ENCODE results near the gene PLA2G15. TPM values are rescaled to one million over a fixed set of nuclear protein-coding genes. Genes with fewer than 3 reads are reported as not detected.

Gene PLA2G15
- total and polyA plus RNA-seq, 2 donors = 12.7 to 14.1 TPM

GRCh38 chr16:68227850-68228553 lies 17.2 kb upstream of the PLA2G15 start:
- DNase-seq (ENCODE audit: extremely low spot score) = no peak
- H3K4me1 ChIP-seq (ENCODE audit: insufficient read depth) = no peaks in the 10 kb centered on the region

GRCh38 chr16:68228652-68229051 lies 16.5 kb upstream of the PLA2G15 start:
- Histone ChIP-seq H3K36me3 (ENCODE audit: insufficient read depth) (peaks cover 4% of the 10 kb centered on the region), H3K4me3 (ENCODE audit: low read depth, low read length) (no peak overlapping the region), H3K4me1 (ENCODE audit: insufficient read depth) (no peaks in the 10 kb centered on the region), H3K27ac (ENCODE audit: low read depth) (no peak overlapping the region)
- 73% methylated on average over 3 of the region's 3 CpGs for WGBS
- DNase-seq (ENCODE audit: extremely low spot score) = no peak

More at GRCh38 chr16:68227850-68228553, 17.2 kb upstream of the PLA2G15 start:
- H3K36me3 ChIP-seq (ENCODE audit: insufficient read depth) = peaks cover 4% of the 10 kb centered on the region
- 86% methylated on average over 2 of the region's 2 CpGs for WGBS
- H3K27ac ChIP-seq (ENCODE audit: low read depth) = no peak overlapping the region
- no peak overlapping the region for H3K4me3 ChIP-seq (ENCODE audit: low read depth, low read length)

DNA sequence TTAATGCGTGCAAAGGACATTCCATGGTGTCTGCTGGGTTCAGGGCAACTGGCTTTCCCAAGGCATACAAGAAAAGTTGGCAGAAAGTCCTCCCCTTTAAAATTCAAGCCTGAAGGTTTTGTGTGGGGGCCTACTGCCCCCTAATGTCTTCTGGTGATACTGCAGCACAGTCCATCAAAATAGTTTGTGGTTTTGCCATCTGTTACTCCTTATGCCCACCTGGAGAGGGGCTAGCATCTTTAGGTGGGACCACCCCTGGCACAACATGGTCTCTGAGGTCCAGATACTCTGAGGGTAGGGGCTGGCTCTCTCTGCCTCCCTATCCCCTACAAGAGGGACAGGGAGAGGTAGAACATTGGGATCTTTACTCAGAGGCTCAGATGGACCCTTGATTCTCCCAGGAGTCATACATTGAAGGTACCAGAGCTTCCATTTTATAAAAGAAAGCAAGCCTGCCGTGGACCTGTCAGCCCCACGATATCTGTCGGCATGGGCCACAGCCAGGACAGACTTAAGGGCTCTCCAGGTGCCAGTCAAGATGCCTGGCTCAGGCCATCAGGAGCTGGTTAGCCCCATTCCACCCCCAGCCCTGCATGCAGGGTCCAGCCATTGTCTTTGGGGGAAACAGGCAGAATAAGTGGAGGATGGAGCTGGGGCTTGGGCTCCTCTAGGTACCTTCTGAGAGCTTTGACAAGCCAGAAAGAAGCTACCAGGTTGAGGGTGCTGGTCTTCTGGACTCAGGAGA lies 15.6 kb upstream of the PLA2G15 start:
- no peak overlapping the region for H3K4me3 ChIP-seq (ENCODE audit: low read depth, low read length)
- WGBS = 66% methylated on average over 4 of the region's 4 CpGs
- H3K4me1 ChIP-seq (ENCODE audit: insufficient read depth) = no peaks in the 10 kb centered on the region
- no peak overlapping the region for H3K27ac ChIP-seq (ENCODE audit: low read depth)
- DNase-seq (ENCODE audit: extremely low spot score) = no peak
- H3K36me3 ChIP-seq (ENCODE audit: insufficient read depth) = peaks cover 4% of the 10 kb centered on the region

GRCh38 chr16:68230176-68230571 lies 15.0 kb upstream of the PLA2G15 start:
- DNase-seq (ENCODE audit: extremely low spot score) = no peak
- H3K4me3 ChIP-seq (ENCODE audit: low read depth, low read length) = no peak overlapping the region
- H3K27ac ChIP-seq (ENCODE audit: low read depth) = no peak overlapping the region
- peaks cover 4% of the 10 kb centered on the region for H3K36me3 ChIP-seq (ENCODE audit: insufficient read depth)
- 96% methylated on average over 9 of the region's 9 CpGs for WGBS
- no peaks in the 10 kb centered on the region for H3K4me1 ChIP-seq (ENCODE audit: insufficient read depth)

DNA sequence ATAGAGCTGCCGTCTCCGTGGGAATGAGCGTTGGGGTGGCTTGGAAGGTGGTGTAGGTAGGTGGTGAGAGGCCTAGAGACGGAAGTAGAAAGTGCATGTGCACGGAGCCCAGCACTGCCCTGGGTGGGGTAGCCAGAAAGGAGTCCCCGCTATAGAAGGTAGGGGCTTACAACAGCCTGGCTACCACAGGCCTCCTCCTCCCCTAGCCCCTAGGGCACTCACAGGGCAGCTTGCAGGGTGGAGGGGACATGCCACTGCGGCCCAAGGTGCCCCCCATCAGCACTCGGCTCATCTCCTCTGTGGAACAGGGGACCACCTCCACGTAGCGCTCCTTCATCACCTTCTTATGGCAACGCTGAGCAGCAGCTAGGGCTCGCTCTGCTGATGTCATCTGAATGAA lies 14.2 kb upstream of the PLA2G15 start:
- WGBS = 93% methylated on average over 12 of the region's 12 CpGs
- Histone ChIP-seq H3K4me1 (ENCODE audit: insufficient read depth) (no peaks in the 10 kb centered on the region), H3K36me3 (ENCODE audit: insufficient read depth) (peaks cover 4% of the 10 kb centered on the region), H3K27ac (ENCODE audit: low read depth) (no peak overlapping the region), H3K4me3 (ENCODE audit: low read depth, low read length) (no peak overlapping the region)
- no peak for DNase-seq (ENCODE audit: extremely low spot score)

DNA sequence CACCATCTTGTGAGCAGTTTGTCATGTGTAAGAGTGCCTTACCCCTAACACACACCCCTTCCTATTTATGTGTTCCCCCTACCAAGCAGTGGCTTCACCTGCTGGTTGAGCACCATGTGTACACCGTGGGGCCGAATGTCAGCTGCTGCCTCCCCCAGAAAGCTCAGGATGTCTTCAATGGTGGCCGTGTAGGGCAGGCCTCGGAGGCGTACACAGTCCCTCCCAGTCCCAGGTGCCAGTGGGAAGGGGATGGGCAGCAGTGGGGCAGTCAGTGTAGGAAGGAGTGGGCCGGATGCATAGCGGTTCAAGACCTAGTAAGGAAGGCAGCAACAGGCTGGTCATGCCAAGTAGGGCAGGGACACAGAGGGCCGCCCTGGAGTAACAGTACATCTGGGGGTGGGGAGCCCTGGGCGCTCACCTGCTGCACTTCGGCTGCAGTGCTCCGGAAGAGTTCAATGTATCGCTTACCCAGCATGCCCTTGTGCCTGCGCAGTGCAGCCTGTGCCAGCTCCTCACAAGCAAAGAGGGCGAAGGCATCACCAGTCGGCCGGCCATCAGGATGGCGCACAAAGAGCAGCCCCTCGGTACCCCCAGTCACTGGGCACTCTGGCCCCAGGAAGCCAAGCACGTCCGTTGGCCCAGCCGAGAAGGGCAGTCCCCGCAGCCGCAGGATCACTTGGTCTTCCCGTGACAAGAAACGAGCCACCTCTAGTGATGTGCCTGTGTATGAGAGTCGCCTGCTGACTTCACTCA lies 13.6 kb upstream of the PLA2G15 start:
- H3K36me3 ChIP-seq (ENCODE audit: insufficient read depth) = peaks cover 4% of the 10 kb centered on the region
- no peak overlapping the region for H3K27ac ChIP-seq (ENCODE audit: low read depth)
- no peak overlapping the region for H3K4me3 ChIP-seq (ENCODE audit: low read depth, low read length)
- DNase-seq (ENCODE audit: extremely low spot score) = no peak
- no peaks in the 10 kb centered on the region for H3K4me1 ChIP-seq (ENCODE audit: insufficient read depth)
- 92% methylated on average over 26 of the region's 26 CpGs for WGBS

- no peak for DNase-seq (ENCODE audit: extremely low spot score)
- Histone ChIP-seq H3K4me3 (ENCODE audit: low read depth, low read length) (no peak overlapping the region), H3K27ac (ENCODE audit: low read depth) (no peak overlapping the region), H3K4me1 (ENCODE audit: insufficient read depth) (no peaks in the 10 kb centered on the region), H3K36me3 (ENCODE audit: insufficient read depth) (peaks cover 2% of the 10 kb centered on the region)
- WGBS = 83% methylated on average over 16 of the region's 16 CpGs
These were observed 12.8 kb upstream of the PLA2G15 start for GRCh38 chr16:68232335-68232734.

GRCh38 chr16:68233085-68233834 lies 11.9 kb upstream of the PLA2G15 start:
- Histone ChIP-seq H3K36me3 (ENCODE audit: insufficient read depth) (no peaks in the 10 kb centered on the region), H3K4me3 (ENCODE audit: low read depth, low read length) (no peak overlapping the region), H3K4me1 (ENCODE audit: insufficient read depth) (no peaks in the 10 kb centered on the region), H3K27ac (ENCODE audit: low read depth) (no peak overlapping the region)
- WGBS = 82% methylated on average over 5 of the region's 5 CpGs
- DNase-seq (ENCODE audit: extremely low spot score) = no peak

DNA sequence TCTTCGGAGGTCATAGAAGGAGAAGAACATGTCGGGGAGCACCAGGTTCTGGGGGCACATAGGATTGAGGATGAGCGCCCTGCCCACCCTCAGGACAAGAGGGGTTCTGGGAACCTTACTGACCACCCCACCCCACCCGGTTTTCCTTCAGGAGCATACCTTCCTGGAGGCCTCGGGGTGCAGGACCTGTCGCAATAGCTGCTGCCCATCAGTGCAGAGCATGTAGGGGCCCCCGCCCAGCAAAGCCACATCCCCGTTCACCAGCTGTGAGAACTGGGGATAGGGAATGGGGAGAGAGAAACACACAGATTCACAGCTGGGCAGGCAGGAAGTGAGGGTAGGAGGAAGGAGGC lies 11.4 kb upstream of the PLA2G15 start:
- H3K27ac ChIP-seq (ENCODE audit: low read depth) = no peak overlapping the region
- no peak overlapping the region for H3K4me3 ChIP-seq (ENCODE audit: low read depth, low read length)
- no peaks in the 10 kb centered on the region for H3K36me3 ChIP-seq (ENCODE audit: insufficient read depth)
- DNase-seq (ENCODE audit: extremely low spot score) = no peak
- no peaks in the 10 kb centered on the region for H3K4me1 ChIP-seq (ENCODE audit: insufficient read depth)
- 74% methylated on average over 8 of the region's 8 CpGs for WGBS

- H3K27ac ChIP-seq (ENCODE audit: low read depth) = peak overlapping the region; percentile 76
- no peaks in the 10 kb centered on the region for H3K36me3 ChIP-seq (ENCODE audit: insufficient read depth)
- WGBS = 63% methylated on average over 13 of the region's 13 CpGs
- H3K4me1 ChIP-seq (ENCODE audit: insufficient read depth) = no peaks in the 10 kb centered on the region
- no peak overlapping the region for H3K4me3 ChIP-seq (ENCODE audit: low read depth, low read length)
- peak; percentile 69 for DNase-seq (ENCODE audit: extremely low spot score)
These were observed 10.7 kb upstream of the PLA2G15 start for GRCh38 chr16:68234188-68235107.

- H3K27ac ChIP-seq (ENCODE audit: low read depth) = peak overlapping the region; percentile 76
- H3K4me3 ChIP-seq (ENCODE audit: low read depth, low read length) = peak overlapping the region; percentile 24
- no peaks in the 10 kb centered on the region for H3K36me3 ChIP-seq (ENCODE audit: insufficient read depth)
- WGBS = 42% methylated on average over 73 of the region's 73 CpGs
- DNase-seq (ENCODE audit: extremely low spot score) = no peak
- H3K4me1 ChIP-seq (ENCODE audit: insufficient read depth) = no peaks in the 10 kb centered on the region
These were observed 9.9 kb upstream of the PLA2G15 start for GRCh38 chr16:68235108-68235886.

DNA sequence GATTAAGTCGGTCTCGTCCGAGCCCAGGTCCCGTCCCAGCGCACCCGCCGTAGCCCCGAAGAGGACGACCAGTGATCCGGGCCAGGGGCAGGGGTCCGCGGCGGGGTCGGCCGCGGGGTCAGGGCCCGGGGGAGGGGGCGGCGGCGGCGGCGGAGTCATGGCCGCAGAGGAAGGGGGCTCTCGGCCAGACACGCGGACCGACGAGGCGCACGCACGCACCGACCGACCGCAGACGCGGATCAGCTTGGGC lies 9.4 kb upstream of the PLA2G15 start, which contains the start of gene ESRP2:
TSS of gene ESRP2 (minus strand) at position 241 of the 250 bp plus-strand sequence. CDS start at position 159, 82 bp downstream.
- Histone ChIP-seq H3K4me1 (ENCODE audit: insufficient read depth) (no peaks in the 10 kb centered on the region), H3K27ac (ENCODE audit: low read depth) (peak within 1 kb of the TSS; percentile 76), H3K4me3 (ENCODE audit: low read depth, low read length) (peak within 1 kb of the TSS; percentile 45), H3K36me3 (ENCODE audit: insufficient read depth) (no peaks in the 10 kb centered on the region)
- WGBS = 3% methylated on average over 36 of the region's 36 CpGs
- DNase-seq (ENCODE audit: extremely low spot score) = no peak

Data from urinary bladder (tissue), 4 donors.